Coronary artery (tissue), 2 donors: ENCODE measurements around the gene SCTR.

Experiments used
- DNase-seq: peaks from one replicate; pipeline ENCODE4 v3.0.0-alpha.2; 2017; ENCODE audit warnings: low spot score
- H3K27ac ChIP-seq, 2 donors: fragments of 200-600 bp; sonication (generic); one replicate each; pipeline ENCODE4 v1.5.1; 2016 to 2019
- H3K4me3 ChIP-seq: fragments of 200-600 bp; sonication (generic); 2 replicates; pipeline ENCODE4 v1.5.1; 2016; ENCODE audit warnings: mild to moderate bottlenecking, moderate library complexity
- TF ChIP-seq, protein P1 (sequence below): fragments of 200-600 bp; sonication (generic); IDR thresholded peaks from one replicate; pipeline ENCODE4 v1.5.1; 2019; ENCODE audit warnings: antibody characterized with exemption

Gene SCTR

DNA sequence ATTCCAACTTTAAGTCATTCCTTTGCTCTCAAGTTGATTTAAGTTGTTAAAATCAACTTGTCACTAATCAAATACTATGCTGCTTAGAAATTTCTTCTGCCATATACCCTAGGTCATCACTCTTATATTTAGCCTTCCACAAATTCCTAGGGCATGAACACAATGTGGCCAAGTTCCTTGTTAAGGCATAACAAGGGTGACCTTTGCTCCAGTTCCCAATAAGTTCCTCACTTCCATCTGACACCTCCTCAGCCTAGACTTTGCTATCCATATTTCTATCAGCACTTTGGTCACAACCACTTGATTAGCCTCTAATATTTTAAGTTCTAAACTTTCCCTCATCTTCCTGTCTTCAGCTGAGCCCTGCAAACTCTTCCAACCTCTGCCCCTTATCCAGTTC lies 102.5 kb downstream of the SCTR start:
- Histone ChIP-seq H3K4me3 (no peak overlapping the region), H3K27ac (no peak overlapping the region)
- TF ChIP-seq, protein P1, sequence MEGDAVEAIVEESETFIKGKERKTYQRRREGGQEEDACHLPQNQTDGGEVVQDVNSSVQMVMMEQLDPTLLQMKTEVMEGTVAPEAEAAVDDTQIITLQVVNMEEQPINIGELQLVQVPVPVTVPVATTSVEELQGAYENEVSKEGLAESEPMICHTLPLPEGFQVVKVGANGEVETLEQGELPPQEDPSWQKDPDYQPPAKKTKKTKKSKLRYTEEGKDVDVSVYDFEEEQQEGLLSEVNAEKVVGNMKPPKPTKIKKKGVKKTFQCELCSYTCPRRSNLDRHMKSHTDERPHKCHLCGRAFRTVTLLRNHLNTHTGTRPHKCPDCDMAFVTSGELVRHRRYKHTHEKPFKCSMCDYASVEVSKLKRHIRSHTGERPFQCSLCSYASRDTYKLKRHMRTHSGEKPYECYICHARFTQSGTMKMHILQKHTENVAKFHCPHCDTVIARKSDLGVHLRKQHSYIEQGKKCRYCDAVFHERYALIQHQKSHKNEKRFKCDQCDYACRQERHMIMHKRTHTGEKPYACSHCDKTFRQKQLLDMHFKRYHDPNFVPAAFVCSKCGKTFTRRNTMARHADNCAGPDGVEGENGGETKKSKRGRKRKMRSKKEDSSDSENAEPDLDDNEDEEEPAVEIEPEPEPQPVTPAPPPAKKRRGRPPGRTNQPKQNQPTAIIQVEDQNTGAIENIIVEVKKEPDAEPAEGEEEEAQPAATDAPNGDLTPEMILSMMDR: no peak
- DNase-seq: no peak

DNA sequence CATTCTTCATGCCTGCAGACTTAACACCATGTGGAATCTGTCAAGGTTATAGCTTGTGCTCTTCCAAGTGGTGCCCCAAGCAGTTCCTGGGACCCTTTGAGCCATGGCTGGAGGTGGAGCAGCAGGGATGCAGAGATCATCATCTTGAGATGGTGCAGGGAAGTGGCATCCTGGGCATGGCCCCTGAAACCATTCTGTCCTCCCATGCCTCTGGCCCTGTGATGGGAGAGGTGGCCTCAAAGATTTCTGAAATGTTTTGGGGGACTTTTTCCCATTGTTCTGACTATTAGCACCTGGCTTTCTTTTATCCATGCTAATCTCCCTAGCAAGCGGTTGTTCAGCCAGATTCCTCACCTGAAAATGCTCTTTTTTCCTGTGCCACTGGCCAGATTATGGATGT lies 103.0 kb downstream of the SCTR start:
- TF ChIP-seq, protein P1: no peak
- Histone ChIP-seq H3K4me3 (no peak overlapping the region), H3K27ac (no peak overlapping the region)
- DNase-seq: no peak

DNA sequence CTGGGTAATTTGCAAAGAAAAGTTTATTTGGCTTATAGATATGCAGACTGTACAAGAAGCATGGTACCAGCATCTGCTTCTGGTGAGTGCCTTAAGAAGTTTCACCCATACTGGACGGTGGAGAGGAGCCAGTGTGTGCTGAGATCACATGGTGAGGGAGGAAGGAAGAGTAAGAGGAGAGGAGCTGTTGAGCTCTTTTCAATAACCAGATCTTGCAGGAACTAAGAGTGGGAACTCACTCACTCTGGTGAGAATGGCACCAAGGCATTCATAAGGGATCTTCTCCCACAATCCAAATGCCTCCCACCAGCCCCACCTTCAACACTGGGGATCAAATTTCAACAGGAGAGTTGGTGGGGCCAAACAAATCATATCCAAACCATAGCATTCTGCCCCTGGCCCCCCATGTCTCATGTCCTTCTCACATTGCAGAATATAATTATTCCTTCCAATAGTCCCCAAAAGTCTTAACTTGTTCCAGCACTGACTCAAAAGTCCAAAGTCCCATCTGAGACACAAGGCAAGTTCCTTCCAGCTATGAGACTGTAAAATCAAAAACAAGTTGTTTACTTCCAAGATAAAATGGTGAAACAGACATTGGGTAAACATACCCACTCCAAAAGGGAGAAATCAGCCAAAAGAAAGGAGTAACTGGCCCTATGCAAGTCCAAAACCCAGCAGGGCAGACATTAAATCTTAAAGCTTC lies 104.3 kb downstream of the SCTR start:
- peak; percentile 31 for DNase-seq
- TF ChIP-seq, protein P1: no peak
- Histone ChIP-seq H3K27ac (no peak overlapping the region), H3K4me3 (no peak overlapping the region)

GRCh38 chr2:119419065-119419464 lies 105.2 kb downstream of the SCTR start:
- TF ChIP-seq, protein P1: no peak
- H3K27ac ChIP-seq: no peak overlapping the region
- no peak for DNase-seq
- no peak overlapping the region for H3K4me3 ChIP-seq

GRCh38 chr2:119417908-119418307 lies 106.4 kb downstream of the SCTR start:
- Histone ChIP-seq H3K27ac (no peak overlapping the region), H3K4me3 (no peak overlapping the region)
- DNase-seq: no peak
- TF ChIP-seq, protein P1: no peak

DNA sequence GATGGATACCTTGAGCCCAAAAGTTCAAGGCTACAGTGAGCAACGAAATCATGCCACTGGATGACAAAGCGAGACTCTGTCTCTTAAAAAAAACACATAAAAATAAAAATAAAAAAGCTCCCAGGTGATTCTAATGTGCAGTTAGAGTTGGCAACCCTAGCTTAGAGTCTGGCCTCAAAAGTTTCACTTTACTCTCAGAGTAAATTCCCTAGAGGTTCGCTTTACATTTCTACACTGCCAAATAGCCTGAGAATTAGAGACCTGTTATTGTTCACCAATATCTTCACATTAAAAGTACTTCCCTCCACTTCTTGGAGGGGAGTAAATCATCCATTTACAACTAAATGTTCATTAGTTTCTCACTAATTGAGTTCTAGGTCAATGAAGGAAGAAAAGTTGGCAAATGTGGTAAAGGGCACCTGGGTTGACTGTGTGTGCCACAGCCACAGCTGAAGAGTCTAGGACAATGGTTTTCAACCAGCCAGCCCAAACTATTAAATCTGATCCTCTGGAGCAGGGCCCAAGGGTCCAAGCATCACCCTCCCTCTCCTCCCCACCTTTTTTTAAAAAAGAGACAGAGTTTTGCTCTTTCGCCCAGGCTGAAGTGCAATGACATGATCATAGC lies 107.9 kb downstream of the SCTR start:
- H3K27ac ChIP-seq: no peak overlapping the region
- TF ChIP-seq, protein P1: no peak
- H3K4me3 ChIP-seq: no peak overlapping the region
- no peak for DNase-seq

- no peak overlapping the region for H3K27ac ChIP-seq
- H3K4me3 ChIP-seq: no peak overlapping the region
- no peak for DNase-seq
- TF ChIP-seq, protein P1: no peak
Observed at GRCh38 chr2:119415630-119416029, 108.7 kb downstream of the SCTR start.
